ENCODE results near the gene CASP2. TPM values are rescaled to one million over a fixed set of nuclear protein-coding genes. Genes with fewer than 3 reads are reported as not detected.
"Not testable (repeated sequence)": the region's sequence is repeated elsewhere in the genome, so short reads cannot be mapped to it uniquely, and the experiment has no call there.

Gene CASP2
- total RNA-seq, 2 donors from 2014 or later, result 29.9 to 39.4 TPM

- DNase-seq (peak; percentile 20 to 33), ATAC-seq (no peak)
- intact Hi-C loops (cut with DNase I, micrococcal nuclease), result no loop called here
Measured at GRCh38 chr7:143287339-143287934, 714 bp upstream of the CASP2 start.

GRCh38 chr7:143288836-143289235 lies 685 bp downstream of the CASP2 start:
- no peak for ATAC-seq
- no peak for DNase-seq
- intact Hi-C loops (cut with DNase I, micrococcal nuclease), result no loop called here

DNA sequence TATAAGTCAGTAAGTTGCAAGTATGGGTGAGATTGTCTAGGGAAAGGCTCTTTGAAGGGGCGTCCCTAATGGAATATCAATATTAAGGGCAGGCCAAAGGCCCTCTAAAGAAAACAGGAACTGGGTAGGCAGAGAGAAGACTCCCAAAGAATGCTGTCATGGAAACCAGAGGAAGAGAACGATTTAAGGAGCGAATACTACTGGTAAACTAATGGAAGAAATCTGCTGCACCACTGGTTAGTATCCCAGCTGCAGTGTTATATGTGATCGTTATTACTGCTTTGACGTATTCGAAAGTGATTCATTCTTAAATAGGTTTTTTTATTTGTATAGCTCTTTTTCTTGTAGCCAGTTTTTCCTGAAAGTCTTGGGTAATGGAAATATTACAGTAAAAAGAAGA lies 1.3 kb downstream of the CASP2 start:
- intact Hi-C loops (cut with DNase I, micrococcal nuclease), result no loop called here
- ATAC-seq (no peak), DNase-seq (no peak)

GRCh38 chr7:143289888-143290287 lies 1.7 kb downstream of the CASP2 start:
- intact Hi-C loops (cut with DNase I, micrococcal nuclease); DNase-seq; ATAC-seq: not testable (repeated sequence)

DNA sequence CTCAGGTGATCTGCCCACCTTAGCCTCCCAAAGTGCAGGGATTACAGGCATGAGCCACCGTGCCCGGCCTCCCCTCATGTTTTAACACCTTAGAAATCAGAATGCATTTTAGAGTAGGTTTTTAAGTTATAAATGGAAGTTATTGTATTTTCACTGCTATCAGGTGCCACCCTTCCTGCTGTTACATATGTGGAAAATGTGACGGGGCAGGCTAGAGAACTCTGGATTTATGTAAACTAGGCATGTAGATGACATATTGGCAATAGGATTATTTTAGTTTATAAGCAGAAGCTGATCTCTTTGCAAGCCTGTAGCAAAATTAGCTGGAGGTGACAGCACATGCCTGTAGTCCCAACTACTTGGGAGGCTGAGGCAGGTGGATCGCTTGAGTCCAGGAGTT lies 2.1 kb downstream of the CASP2 start:
- no peak for ATAC-seq
- no peak for DNase-seq
- intact Hi-C loops (cut with DNase I, micrococcal nuclease), result no loop called here

DNA sequence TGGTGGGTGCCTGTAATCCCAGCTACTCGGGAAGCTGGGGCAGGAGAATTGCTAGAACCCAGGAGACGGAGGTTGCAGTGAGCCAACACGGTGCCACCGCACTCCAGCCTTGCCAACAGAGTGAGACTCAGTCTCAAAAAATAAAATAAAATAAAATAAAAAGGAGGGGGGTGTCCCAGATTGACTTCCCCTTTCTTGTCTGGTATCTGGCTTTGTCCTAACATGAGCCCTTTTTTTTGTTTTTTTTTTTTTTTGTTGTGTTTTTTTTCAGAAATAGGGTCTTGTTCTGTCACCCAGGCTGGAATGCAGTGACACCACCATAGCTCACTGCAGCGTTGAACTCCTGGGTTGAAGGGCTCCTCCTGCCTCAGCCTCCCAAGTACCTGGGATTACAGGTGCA lies 4.7 kb downstream of the CASP2 start:
- DNase-seq, result no peak
- intact Hi-C loops (cut with DNase I, micrococcal nuclease), result no loop called here
- ATAC-seq, result no peak

GRCh38 chr7:143295870-143296269 lies 7.7 kb downstream of the CASP2 start:
- intact Hi-C loops (cut with DNase I, micrococcal nuclease), result no loop called here
- peak; percentile 30 for ATAC-seq
- DNase-seq, result no peak

- intact Hi-C loops (cut with DNase I, micrococcal nuclease), result no loop called here
- no peak for DNase-seq
Measured at GRCh38 chr7:143296686-143297085, 8.5 kb downstream of the CASP2 start.

GRCh38 chr7:143299346-143299745 lies 11.2 kb downstream of the CASP2 start:
- intact Hi-C loops (cut with DNase I, micrococcal nuclease), result no loop called here
- DNase-seq, result no peak

More at GRCh38 chr7:143296686-143297085, 8.5 kb downstream of the CASP2 start:
- no peak for ATAC-seq

DNA sequence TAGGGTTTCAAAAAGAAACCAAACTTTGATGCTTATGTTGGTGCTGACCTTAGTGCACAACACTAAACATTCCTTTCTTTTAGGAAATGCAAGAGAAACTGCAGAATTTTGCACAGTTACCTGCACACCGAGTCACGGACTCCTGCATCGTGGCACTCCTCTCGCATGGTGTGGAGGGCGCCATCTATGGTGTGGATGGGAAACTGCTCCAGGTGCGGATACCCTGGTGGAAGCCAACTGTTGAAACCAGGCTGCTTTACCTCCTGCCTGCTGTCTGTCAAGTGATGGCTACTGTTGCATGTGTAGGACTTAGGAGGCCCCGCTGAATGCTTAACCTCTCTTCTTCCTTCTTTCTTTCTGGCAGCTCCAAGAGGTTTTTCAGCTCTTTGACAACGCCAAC lies 11.7 kb downstream of the CASP2 start:
- intact Hi-C loops (cut with DNase I, micrococcal nuclease), result loop anchor here (5.0 to 10.0 kb wide), 2 partner anchors 58 to 65 kb away; no protein-coding TSS in a partner anchor
- ATAC-seq (peak; percentile 88), DNase-seq (peak in 1 of 2 donors; percentile 61)

More at GRCh38 chr7:143299346-143299745, 11.2 kb downstream of the CASP2 start:
- ATAC-seq, result no peak

DNA sequence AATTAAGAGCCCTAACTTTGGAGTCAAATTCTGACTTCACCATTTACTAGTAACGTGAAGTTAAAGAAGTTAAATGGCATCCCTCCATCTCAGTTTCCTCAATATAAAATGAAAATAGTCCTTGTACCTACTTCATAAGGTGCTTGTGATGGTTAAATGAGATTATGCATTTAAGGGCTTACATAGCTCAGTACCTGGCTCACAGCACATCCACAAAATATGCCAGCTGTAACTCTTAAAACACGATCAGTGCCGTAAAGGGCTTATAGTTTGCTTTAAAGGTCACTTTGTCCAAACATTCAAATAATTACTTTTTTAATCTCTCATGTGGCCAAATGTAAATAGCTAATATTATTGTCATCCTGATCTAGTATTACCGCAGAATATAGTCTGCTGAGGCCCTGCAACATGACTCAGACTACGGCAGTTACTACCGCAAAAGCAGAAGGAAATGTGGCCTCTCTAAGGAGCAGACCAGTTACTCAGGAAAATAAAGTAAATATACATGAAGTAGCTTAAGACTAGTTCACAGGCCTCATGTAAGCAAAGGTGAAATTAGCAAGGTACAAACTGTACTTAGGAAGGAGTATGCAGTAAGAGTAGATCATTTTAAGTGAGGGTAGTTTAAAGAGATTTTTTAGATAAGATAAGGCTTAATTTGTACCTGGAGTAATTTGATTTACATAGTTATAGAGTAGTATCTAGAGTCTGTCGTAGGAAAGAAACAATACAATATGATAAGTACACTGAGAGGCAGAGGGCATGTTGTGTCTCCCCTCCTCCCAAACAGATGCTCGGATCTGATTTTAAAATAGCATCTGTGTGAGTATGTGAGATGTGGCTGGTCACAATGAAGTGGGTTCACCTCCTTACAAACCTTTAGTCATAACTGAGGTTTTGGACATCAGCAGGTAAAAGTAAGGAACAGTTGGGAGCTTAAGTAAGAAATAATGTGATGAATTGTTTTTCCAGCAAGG lies 13.1 kb downstream of the CASP2 start:
- ATAC-seq (peak; percentile 43), DNase-seq (no peak)
- intact Hi-C loops (cut with DNase I, micrococcal nuclease), result loop anchor here (5.0 to 10.0 kb wide), 2 partner anchors 59 to 66 kb away; no protein-coding TSS in a partner anchor

- DNase-seq, result no peak
- intact Hi-C loops (cut with DNase I, micrococcal nuclease), result loop anchor here (5.0 to 10.0 kb wide), 2 partner anchors 61 to 69 kb away; no protein-coding TSS in a partner anchor
- no peak for ATAC-seq
Measured at GRCh38 chr7:143303733-143304132, 15.6 kb downstream of the CASP2 start.

DNA sequence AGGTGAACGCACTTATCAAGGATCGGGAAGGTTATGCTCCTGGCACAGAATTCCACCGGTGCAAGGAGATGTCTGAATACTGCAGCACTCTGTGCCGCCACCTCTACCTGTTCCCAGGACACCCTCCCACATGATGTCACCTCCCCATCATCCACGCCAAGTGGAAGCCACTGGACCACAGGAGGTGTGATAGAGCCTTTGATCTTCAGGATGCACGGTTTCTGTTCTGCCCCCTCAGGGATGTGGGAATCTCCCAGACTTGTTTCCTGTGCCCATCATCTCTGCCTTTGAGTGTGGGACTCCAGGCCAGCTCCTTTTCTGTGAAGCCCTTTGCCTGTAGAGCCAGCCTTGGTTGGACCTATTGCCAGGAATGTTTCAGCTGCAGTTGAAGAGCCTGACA lies 16.8 kb downstream of the CASP2 start:
- ATAC-seq, result peak; percentile 1
- no peak for DNase-seq
- intact Hi-C loops (cut with DNase I, micrococcal nuclease), result loop anchor here (5.0 to 10.0 kb wide), 2 partner anchors 63 to 70 kb away; no protein-coding TSS in a partner anchor

GRCh38 chr7:143305423-143306070 lies 17.4 kb downstream of the CASP2 start:
- DNase-seq (peak; percentile 78 to 96), ATAC-seq (peak; percentile 96)
- intact Hi-C loops (cut with DNase I, micrococcal nuclease), result loop anchor here in 1 of 2 donors (10.0 kb wide), 1 partner anchor 71 kb away; no protein-coding TSS in a partner anchor

GRCh38 chr7:143308632-143309031 lies 20.5 kb downstream of the CASP2 start:
- ATAC-seq (no peak), DNase-seq (no peak)
- intact Hi-C loops (cut with DNase I, micrococcal nuclease), result loop anchor here in 1 of 2 donors (10.0 kb wide), 1 partner anchor 74 kb away; no protein-coding TSS in a partner anchor

GRCh38 chr7:143314127-143314526 lies 26.0 kb downstream of the CASP2 start:
- no peak for ATAC-seq
- intact Hi-C loops (cut with DNase I, micrococcal nuclease), result no loop called here
- DNase-seq, result no peak

GRCh38 chr7:143315776-143316175 lies 27.6 kb downstream of the CASP2 start, which contains the start of gene CLCN1:
CLCN1 (plus strand) TSS chr7:143316111; CDS start chr7:143316213, 102 bp downstream.
- intact Hi-C loops (cut with DNase I, micrococcal nuclease), result no loop called here
- ATAC-seq, result no peak
- no peak for DNase-seq

GRCh38 chr7:143316492-143316891 lies 28.3 kb downstream of the CASP2 start:
- DNase-seq (no peak), ATAC-seq (no peak)
- intact Hi-C loops (cut with DNase I, micrococcal nuclease), result no loop called here

GRCh38 chr7:143318661-143319060 lies 30.5 kb downstream of the CASP2 start:
- intact Hi-C loops (cut with DNase I, micrococcal nuclease), result no loop called here
- DNase-seq (no peak), ATAC-seq (no peak)

All from left colon (tissue), 2 donors.